Fibroblast of lung (primary cell): ENCODE data around the gene HOXC11. TPM values are rescaled to one million over a fixed set of nuclear protein-coding genes. Genes with fewer than 3 reads are reported as not detected.

ENCODE experiments used
- DNase-seq, 2 donors: peaks; one replicate each; pipeline versions ENCODE4 v3.0.0 to v3.0.0-alpha.2; 2010; ENCODE audit warnings: low read depth in 2 of 2
- H2AFZ ChIP-seq: 2 replicates; pipeline ENCODE4 v1.5.1; 2012; ENCODE audit warnings: low read length, control low read depth, inconsistent platforms
- H3K27ac ChIP-seq: 2 replicates; pipeline ENCODE4 v1.5.1; 2011; ENCODE audit warnings: low read length, control low read depth; ENCODE audit not compliant: insufficient read depth
- H3K27me3 ChIP-seq: 2 replicates; pipeline ENCODE4 v1.5.1; 2011; ENCODE audit warnings: mild to moderate bottlenecking, low read length; ENCODE audit not compliant: control insufficient read depth, insufficient read depth
- H3K36me3 ChIP-seq: 2 replicates; pipeline ENCODE4 v1.5.1; 2011; ENCODE audit warnings: low read length; ENCODE audit not compliant: control insufficient read depth, insufficient read depth
- H3K4me1 ChIP-seq: 2 replicates; pipeline ENCODE4 v1.5.1; 2011; ENCODE audit warnings: low read length; ENCODE audit not compliant: control insufficient read depth, insufficient read depth; ENCODE audit errors: extremely low read depth
- H3K4me2 ChIP-seq: 2 replicates; pipeline ENCODE4 v1.5.1; 2011; ENCODE audit warnings: low read length, control low read depth; ENCODE audit not compliant: insufficient read depth; ENCODE audit errors: extremely low read depth
- H3K4me3 ChIP-seq, 4 experiments: fragments of 200-600 bp in 1 of 4; sonication (generic) in 1 of 4; replicated peaks in 1 of 4; 2 replicates each; pipeline ENCODE4 v1.5.1; 2011 to 2016; ENCODE audit warnings: low read length in 4 of 4, low read depth in 3 of 4, mild to moderate bottlenecking in 3 of 4, control low read depth in 2 of 4, inconsistent platforms in 1 of 4, mixed read lengths in 1 of 4; ENCODE audit not compliant: insufficient read depth in 1 of 4; ENCODE audit errors: control extremely low read depth in 1 of 4
- H3K79me2 ChIP-seq: 2 replicates; pipeline ENCODE4 v1.5.1; 2012; ENCODE audit warnings: mild to moderate bottlenecking, low read length, inconsistent platforms; ENCODE audit not compliant: control insufficient read depth, insufficient read depth
- H3K9ac ChIP-seq: 2 replicates; pipeline ENCODE4 v1.5.1; 2011; ENCODE audit warnings: mild to moderate bottlenecking, low read length, control low read depth; ENCODE audit not compliant: insufficient read depth
- H3K9me3 ChIP-seq: 2 replicates; pipeline ENCODE4 v1.5.1; 2012; ENCODE audit warnings: low read depth, low read length; ENCODE audit not compliant: control insufficient read depth, insufficient read depth
- H4K20me1 ChIP-seq: 2 replicates; pipeline ENCODE4 v1.5.1; 2011; ENCODE audit warnings: low read length; ENCODE audit not compliant: control insufficient read depth, insufficient read depth; ENCODE audit errors: extremely low read depth
- CTCF ChIP-seq, 2 donors: IDR thresholded peaks in 1 of 2; conservative IDR thresholded peaks in 1 of 2; 1 replicate in 1 of 2; 2 replicates in 1 of 2; pipeline ENCODE4 v1.5.1; 2011 to 2012; ENCODE audit warnings: low read length in 2 of 2, control low read depth in 1 of 2, inconsistent platforms in 1 of 2, low read depth in 1 of 2, mild to moderate bottlenecking in 1 of 2
- EZH2 ChIP-seq: IDR thresholded peaks from 2 replicates; pipeline ENCODE4 v1.5.1; 2012; ENCODE audit warnings: low read length, control low read depth, mild to moderate bottlenecking; ENCODE audit errors: missing control alignments
- polyA plus RNA-seq, 2 donors: library from polyadenylated mRNA; depleted of rRNA in 1 of 2; stranded (reverse) in 1 of 2; unstranded in 1 of 2; fragments of >200 nt; gene quantifications; 2 replicates each; pipeline ENCODE4 v1.2.1, GENCODE V29; 2011 to 2012; ENCODE audit warnings: missing spikeins in 1 of 2
- total RNA-seq: library from RNA; depleted of rRNA; stranded (reverse); fragments of >200 nt; gene quantifications from 2 replicates; pipeline ENCODE4 v1.2.1, GENCODE V29; 2014

The HOXC11 gene
- total and polyA plus RNA-seq, 2 donors (not counting 1 experiment from before 2014, with no cell fraction given), result not detected

- Histone ChIP-seq H3K9me3 (no peaks in the 10 kb centered on the region), H3K4me1 (no peaks in the 10 kb centered on the region), H3K4me2 (no peak overlapping the region), H3K9ac (no peak overlapping the region), H3K79me2 (no peaks in the 10 kb centered on the region), H2AFZ (no peak overlapping the region), H4K20me1 (no peaks in the 10 kb centered on the region), H3K27me3 (peaks cover 90% of the 10 kb centered on the region), H3K27ac (no peak overlapping the region), H3K36me3 (no peaks in the 10 kb centered on the region), H3K4me3 (no peak overlapping the region)
- DNase-seq, result no peak
- no peak for TF ChIP-seq CTCF (conservative IDR thresholded peaks at IDR 0.05 in 1 of 2, IDR thresholded peaks at IDR 0.05 in 1 of 2; ENCODE audit: low read depth in 1 of 2, low read length in 2 of 2)
- peak; percentile 79 for TF ChIP-seq EZH2
Measured at GRCh38 chr12:53994009-53994263, 21.0 kb downstream of the HOXC11 start.

GRCh38 chr12:53994264-53995001 lies 21.5 kb downstream of the HOXC11 start:
- Histone ChIP-seq H4K20me1 (no peaks in the 10 kb centered on the region), H3K9ac (no peak overlapping the region), H3K36me3 (no peaks in the 10 kb centered on the region), H3K4me3 (no peak overlapping the region), H3K4me2 (peak overlapping the region; percentile 44), H3K27me3 (peaks cover 88% of the 10 kb centered on the region), H2AFZ (no peak overlapping the region), H3K79me2 (no peaks in the 10 kb centered on the region), H3K9me3 (no peaks in the 10 kb centered on the region), H3K4me1 (no peaks in the 10 kb centered on the region), H3K27ac (no peak overlapping the region)
- no peak for TF ChIP-seq CTCF (conservative IDR thresholded peaks at IDR 0.05 in 1 of 2, IDR thresholded peaks at IDR 0.05 in 1 of 2; ENCODE audit: low read depth in 1 of 2, low read length in 2 of 2)
- peak; percentile 77 for TF ChIP-seq EZH2
- DNase-seq, result no peak

- H4K20me1 ChIP-seq, result no peaks in the 10 kb centered on the region
- no peaks in the 10 kb centered on the region for H3K79me2 ChIP-seq
- DNase-seq, result no peak
- peaks cover 88% of the 10 kb centered on the region for H3K27me3 ChIP-seq
- peak overlapping the region; percentile 44 for H3K4me2 ChIP-seq
- H3K27ac ChIP-seq, result no peak overlapping the region
- TF ChIP-seq CTCF (conservative IDR thresholded peaks at IDR 0.05 in 1 of 2, IDR thresholded peaks at IDR 0.05 in 1 of 2; ENCODE audit: low read depth in 1 of 2, low read length in 2 of 2), result no peak
- TF ChIP-seq EZH2, result peak; percentile 97
- no peak overlapping the region for H3K9ac ChIP-seq
- H3K4me3 ChIP-seq, result peak overlapping the region in 1 of 4 experiments; percentile 7
- no peaks in the 10 kb centered on the region for H3K9me3 ChIP-seq
- no peak overlapping the region for H2AFZ ChIP-seq
- H3K36me3 ChIP-seq, result no peaks in the 10 kb centered on the region
- no peaks in the 10 kb centered on the region for H3K4me1 ChIP-seq
Measured at GRCh38 chr12:53995002-53995377, 22.1 kb downstream of the HOXC11 start.
